ENCODE results near the gene STOML2. TPM values are rescaled to one million over a fixed set of nuclear protein-coding genes. Genes with fewer than 3 reads are reported as not detected.

Gene STOML2
- polyA plus RNA-seq, 1 donor (not counting 4 experiments of a cell fraction or from before 2014, with no cell fraction given), result 149 TPM

- peaks cover 9 to 20% of the 10 kb centered on the region in 2 experiments for H3K36me3 ChIP-seq (ENCODE audit: control insufficient read depth in 2 of 2, extremely low read depth in 1 of 2, insufficient read depth in 2 of 2, low read length in 2 of 2)
- peak; percentile 92 for FAIRE-seq
- TF ChIP-seq EZH2 (IDR thresholded peaks at IDR 0.05; ENCODE audit: low read length) (no peak), CTCF (optimal IDR thresholded peaks at IDR 0.05 in 1 of 3, IDR thresholded peaks at IDR 0.05 in 1 of 3, conservative IDR thresholded peaks at IDR 0.05 in 1 of 3; ENCODE audit: extremely low read depth in 1 of 3, insufficient read depth in 2 of 3, low read length in 3 of 3) (peak in 1 of 3 experiments; percentile 26)
- dilution Hi-C loops (cut with MboI; ENCODE audit: extremely low pct_ligation_motif_present, low sequenced_read_pairs), result no loop called here
- peak within 1 kb of the TSS; percentile 81 to 96 (median 91) for H3K4me3 ChIP-seq (ENCODE audit: control insufficient read depth in 2 of 3, extremely low read depth in 1 of 3, insufficient read depth in 2 of 3, low read depth in 1 of 3, low read length in 3 of 3)
- no peaks in the 10 kb centered on the region for H3K27me3 ChIP-seq (ENCODE audit: control insufficient read depth, extremely low read depth, insufficient read depth, low read length)
- H3K9ac ChIP-seq (ENCODE audit: control insufficient read depth, extremely low read depth, insufficient read depth, low read length), result peak within 1 kb of the TSS; percentile 97
- peaks cover 31% of the 10 kb centered on the region for H4K20me1 ChIP-seq (ENCODE audit: control insufficient read depth, extremely low read depth, insufficient read depth, low read length)
- H3K27ac ChIP-seq (ENCODE audit: control insufficient read depth, insufficient read depth, low read length), result peak within 1 kb of the TSS; percentile 94
- H3K4me2 ChIP-seq (ENCODE audit: control insufficient read depth, extremely low read depth, insufficient read depth, low read depth, low read length), result peak within 1 kb of the TSS; percentile 71
- H3K9me3 ChIP-seq (ENCODE audit: control insufficient read depth, low read depth, low read length), result no peaks in the 10 kb centered on the region
- DNase-seq (ENCODE audit: low read depth, low spot score), result peak; percentile 92
- peak within 1 kb of the TSS; percentile 71 for H2AFZ ChIP-seq (ENCODE audit: control insufficient read depth, low read length)
- H3K4me1 ChIP-seq (ENCODE audit: control insufficient read depth, extremely low read depth, insufficient read depth, low read length), result peaks cover 36% of the 10 kb centered on the region
- peaks cover 44% of the 10 kb centered on the region for H3K79me2 ChIP-seq (ENCODE audit: control insufficient read depth, insufficient read depth, low read length)
- peaks cover 3% of the 10 kb centered on the region for H3K9me1 ChIP-seq (ENCODE audit: control insufficient read depth, extremely low read depth, insufficient read depth, low read length)
These were observed 30.3 kb downstream of the STOML2 start, which contains the start of gene VCP for GRCh38 chr9:35072461-35073278. Gene VCP, minus strand, starts transcription at chr9:35072625. Its CDS starts 272 bp downstream, at chr9:35072353.

- peaks cover 16 to 27% of the 10 kb centered on the region in 2 experiments for H3K36me3 ChIP-seq (ENCODE audit: control insufficient read depth in 2 of 2, extremely low read depth in 1 of 2, insufficient read depth in 2 of 2, low read length in 2 of 2)
- dilution Hi-C loops (cut with MboI; ENCODE audit: extremely low pct_ligation_motif_present, low sequenced_read_pairs), result no loop called here
- H3K27ac ChIP-seq (ENCODE audit: control insufficient read depth, insufficient read depth, low read length), result peak overlapping the region; percentile 94
- DNase-seq (ENCODE audit: low read depth, low spot score) (no peak), FAIRE-seq (no peak)
- peak overlapping the region; percentile 45 for H2AFZ ChIP-seq (ENCODE audit: control insufficient read depth, low read length)
- H3K4me2 ChIP-seq (ENCODE audit: control insufficient read depth, extremely low read depth, insufficient read depth, low read depth, low read length), result peak overlapping the region; percentile 66
- H3K4me1 ChIP-seq (ENCODE audit: control insufficient read depth, extremely low read depth, insufficient read depth, low read length), result peaks cover 43% of the 10 kb centered on the region
- H3K4me3 ChIP-seq (ENCODE audit: control insufficient read depth in 2 of 3, extremely low read depth in 1 of 3, insufficient read depth in 2 of 3, low read depth in 1 of 3, low read length in 3 of 3), result peak overlapping the region; percentile 81 to 96 (median 91)
- peaks cover 37% of the 10 kb centered on the region for H4K20me1 ChIP-seq (ENCODE audit: control insufficient read depth, extremely low read depth, insufficient read depth, low read length)
- H3K9me1 ChIP-seq (ENCODE audit: control insufficient read depth, extremely low read depth, insufficient read depth, low read length), result peaks cover 3% of the 10 kb centered on the region
- no peaks in the 10 kb centered on the region for H3K9me3 ChIP-seq (ENCODE audit: control insufficient read depth, low read depth, low read length)
- TF ChIP-seq CTCF (optimal IDR thresholded peaks at IDR 0.05 in 1 of 3, IDR thresholded peaks at IDR 0.05 in 1 of 3, conservative IDR thresholded peaks at IDR 0.05 in 1 of 3; ENCODE audit: extremely low read depth in 1 of 3, insufficient read depth in 2 of 3, low read length in 3 of 3) (peak in 2 of 3 experiments; percentile 30 to 49), EZH2 (IDR thresholded peaks at IDR 0.05; ENCODE audit: low read length) (no peak)
- H3K79me2 ChIP-seq (ENCODE audit: control insufficient read depth, insufficient read depth, low read length), result peaks cover 51% of the 10 kb centered on the region
- H3K9ac ChIP-seq (ENCODE audit: control insufficient read depth, extremely low read depth, insufficient read depth, low read length), result peak overlapping the region; percentile 97
- H3K27me3 ChIP-seq (ENCODE audit: control insufficient read depth, extremely low read depth, insufficient read depth, low read length), result no peaks in the 10 kb centered on the region
These were observed 31.0 kb downstream of the STOML2 start for GRCh38 chr9:35071814-35072460.
